Measurements from ENCODE around the gene ANKRD20A1. TPM values are rescaled to one million over a fixed set of nuclear protein-coding genes. Genes with fewer than 3 reads are reported as not detected.
A peak's percentile ranks its signal among the peaks of the same experiment; 100 is the strongest.
"Not testable (repeated sequence)": the region's sequence is repeated elsewhere in the genome, so short reads cannot be mapped to it uniquely, and the experiment has no call there.

Gene ANKRD20A1
- total RNA-seq: 1 to 10 TPM; 1.0 to 2.2 TPM

GRCh38 chr9:67858871-67859270 is at the start of gene ANKRD20A1:
Gene ANKRD20A1 (plus strand): TSS chr9:67858931. CDS start chr9:67859427, 496 bp downstream.
- DNase-seq (ENCODE audit: low spot score): peak; percentile 21
- WGBS: no CpG with 5 or more reads among the region's 41 CpGs
- intact Hi-C loops (cut with DNase I); H3K36me3 ChIP-seq; H3K27me3 ChIP-seq (replicated peaks; ENCODE audit: insufficient read depth); H3K9me3 ChIP-seq; H3K27ac ChIP-seq; H3K4me1 ChIP-seq (replicated peaks): not testable (repeated sequence)
- H3K4me3 ChIP-seq: peak within 1 kb of the TSS in 1 of 2 donors; percentile 8

- intact Hi-C loops (cut with DNase I); H3K9me3 ChIP-seq; H3K4me1 ChIP-seq (replicated peaks); H3K4me3 ChIP-seq; H3K27me3 ChIP-seq (replicated peaks; ENCODE audit: insufficient read depth); H3K27ac ChIP-seq; H3K36me3 ChIP-seq; DNase-seq (ENCODE audit: low spot score): not testable (repeated sequence)
- 84% methylated on average over 6 of the region's 11 CpGs for WGBS
Observed at GRCh38 chr9:67832088-67832487, 26.6 kb upstream of the ANKRD20A1 start.

Small RNA genes lying within 50 kb of the gene (small RNA-seq; reads per million reads assigned to genes)
- 0 reads per million in 2 donors for gene RNU6-368P

Data from prostate gland (tissue), 2 donors.